Measurements from ENCODE around the gene STAT3.

GRCh38 chr17:42266462-42266861 lies 121.8 kb downstream of the STAT3 start:
- no peak for TF ChIP-seq CTCF (IDR thresholded peaks at IDR 0.05)
- TF ChIP-seq ZFX (IDR thresholded peaks at IDR 0.05; ENCODE audit: borderline replicate concordance): no peak

Data from 22Rv1 (cell line).